GM23338 (cell line): ENCODE measurements around the gene MDN1. TPM values are rescaled to one million over a fixed set of nuclear protein-coding genes. Genes with fewer than 3 reads are reported as not detected.

Experiments used
- ATAC-seq: fragments of 200-7000 bp; cut with Tn5 transposase; 3 replicates; pipeline ENCODE4 v1.9.1; 2020
- DNase-seq: peaks from one replicate; pipeline ENCODE4 v3.0.0-alpha.2; 2015; ENCODE audit warnings: low spot score
- H2AFZ ChIP-seq: fragments of 200-600 bp; sonication (generic); 2 replicates; pipeline ENCODE4 v1.8.0; 2016; ENCODE audit warnings: antibody characterized with exemption, mild to moderate bottlenecking, moderate library complexity
- H3F3A ChIP-seq: fragments of 200-600 bp; sonication (generic); replicated peaks from 2 replicates; pipeline ENCODE4 v1.8.0; 2017; ENCODE audit warnings: antibody characterized with exemption, mixed run types, low read depth
- H3K27ac ChIP-seq: fragments of 200-600 bp; sonication (generic); 2 replicates; pipeline ENCODE4 v1.6.1; 2016; ENCODE audit warnings: low read depth
- H3K27me3 ChIP-seq: fragments of 200-600 bp; sonication (generic); 2 replicates; pipeline ENCODE4 v1.8.0; 2016; ENCODE audit warnings: mild to moderate bottlenecking, mixed run types, moderate library complexity; ENCODE audit not compliant: insufficient read depth
- H3K36me3 ChIP-seq: fragments of 200-600 bp; sonication (generic); 2 replicates; pipeline ENCODE4 v1.8.0; 2016; ENCODE audit warnings: mild to moderate bottlenecking; ENCODE audit not compliant: insufficient read depth
- H3K4me1 ChIP-seq: fragments of 200-600 bp; sonication (generic); 2 replicates; pipeline ENCODE4 v1.8.0; 2016; ENCODE audit warnings: mild to moderate bottlenecking, moderate library complexity; ENCODE audit not compliant: insufficient read depth
- H3K4me2 ChIP-seq: fragments of 200-600 bp; sonication (generic); 2 replicates; pipeline ENCODE4 v1.7.1; 2017; ENCODE audit warnings: mixed run types
- H3K4me3 ChIP-seq: fragments of 200-600 bp; sonication (generic); 2 replicates; pipeline ENCODE4 v1.6.1; 2016; ENCODE audit warnings: mixed run types
- H3K79me2 ChIP-seq: fragments of 200-600 bp; sonication (generic); replicated peaks from 2 replicates; pipeline ENCODE4 v1.8.0; 2017; ENCODE audit warnings: mild to moderate bottlenecking; ENCODE audit not compliant: insufficient read depth
- H3K9me2 ChIP-seq: fragments of 200-600 bp; sonication (generic); 2 replicates; pipeline ENCODE4 v1.8.0; 2017; ENCODE audit not compliant: insufficient read depth
- H4K20me1 ChIP-seq: fragments of 200-600 bp; sonication (generic); replicated peaks from 2 replicates; pipeline ENCODE4 v1.8.0; 2017; ENCODE audit warnings: mild to moderate bottlenecking; ENCODE audit not compliant: insufficient read depth
- H3K27ac Mint-ChIP-seq: 2 replicates; pipeline ENCODE4 v1.8.0; 2020; ENCODE audit warnings: inconsistent platforms, mild to moderate bottlenecking, moderate library complexity, mixed read lengths
- H3K27me3 Mint-ChIP-seq: 3 replicates; pipeline ENCODE4 v1.8.0; 2022; ENCODE audit warnings: low read depth, mild to moderate bottlenecking, moderate library complexity, mixed read lengths, inconsistent platforms; ENCODE audit not compliant: insufficient read depth, poor library complexity
- H3K36me3 Mint-ChIP-seq: 3 replicates; pipeline ENCODE4 v1.8.0; 2021; ENCODE audit warnings: low read depth, mild to moderate bottlenecking, inconsistent platforms, moderate library complexity, mixed read lengths
- H3K4me1 Mint-ChIP-seq: 3 replicates; pipeline ENCODE4 v1.8.0; 2020; ENCODE audit warnings: mild to moderate bottlenecking, inconsistent platforms, mixed read lengths
- H3K4me3 Mint-ChIP-seq: 3 replicates; pipeline ENCODE4 v1.8.0; 2021; ENCODE audit warnings: moderate library complexity, mild to moderate bottlenecking, inconsistent platforms, mixed read lengths
- H3K9me3 Mint-ChIP-seq: 3 replicates; pipeline ENCODE4 v1.8.0; 2020; ENCODE audit warnings: moderate library complexity, mild to moderate bottlenecking, inconsistent platforms, mixed read lengths
- CREB1 ChIP-seq: fragments of 250-450 bp; sonication (Bioruptor Pico); IDR thresholded peaks from 2 replicates; pipeline ENCODE4 v1.5.0; 2020; ENCODE audit warnings: low read depth, mild to moderate bottlenecking, moderate library complexity
- CTCF ChIP-seq, 2 experiments: fragments of 200-600 bp in 1 of 2; sonication (generic) in 1 of 2; conservative IDR thresholded peaks; 2 replicates each; pipeline versions ENCODE4 v1.5.1 to v1.6.1; 2016 to 2017; ENCODE audit warnings: antibody characterized with exemption in 2 of 2, low read depth in 2 of 2, mild to moderate bottlenecking in 2 of 2, moderate library complexity in 1 of 2
- ETS1 ChIP-seq: IDR thresholded peaks from 2 replicates; pipeline ENCODE4 v1.6.1; 2016; ENCODE audit warnings: antibody characterized with exemption
- EZH2 ChIP-seq: fragments of 200-600 bp; sonication (generic); IDR thresholded peaks from one replicate; pipeline ENCODE4 v1.8.0; 2017; ENCODE audit warnings: antibody characterized with exemption, mild to moderate bottlenecking, low read depth; ENCODE audit not compliant: unreplicated experiment
- EZH2phosphoT487 ChIP-seq: fragments of 200-600 bp; sonication (generic); IDR thresholded peaks from one replicate; pipeline ENCODE4 v1.8.1; 2018; ENCODE audit warnings: antibody characterized with exemption; ENCODE audit not compliant: unreplicated experiment
- NANOG ChIP-seq: IDR thresholded peaks from 2 replicates; pipeline ENCODE4 v1.6.1; 2016; ENCODE audit warnings: antibody characterized with exemption, borderline replicate concordance
- POLR2AphosphoS5 ChIP-seq: IDR thresholded peaks from 2 replicates; pipeline ENCODE4 v1.6.1; 2016; ENCODE audit warnings: antibody characterized with exemption, low read depth
- REST ChIP-seq: IDR thresholded peaks from one replicate; pipeline ENCODE4 v1.6.1; 2018; ENCODE audit warnings: antibody characterized with exemption; ENCODE audit not compliant: unreplicated experiment
- STAT1 ChIP-seq: IDR thresholded peaks from one replicate; pipeline ENCODE4 v1.6.1; 2016; ENCODE audit warnings: antibody characterized with exemption; ENCODE audit not compliant: unreplicated experiment
- ZNF114 ChIP-seq: fragments of 250-450 bp; sonication (Bioruptor Pico); IDR thresholded peaks from 2 replicates; pipeline ENCODE4 v1.5.0; 2020; ENCODE audit warnings: mild to moderate bottlenecking, moderate library complexity
- polyA plus RNA-seq: library from polyadenylated mRNA; unstranded; fragments of >200 nt; fragmentation: Nextera tagmentation; extraction: Ambion mirVana; gene quantifications from 2 replicates; pipeline ENCODE4 v1.2.1, GENCODE V29; 2016
- total RNA-seq: library from RNA; depleted of rRNA; stranded (reverse); fragments of >200 nt; shearing (Covaris generic); gene quantifications from 2 replicates; pipeline ENCODE4 v1.2.3, GENCODE V29; 2014

The MDN1 gene
- total and polyA plus RNA-seq, 2 experiments from 2014 or later = 165 to 217 TPM

- Histone ChIP-seq H2AFZ (no peak overlapping the region), H3K4me2 (no peak overlapping the region), H3F3A (no peaks in the 10 kb centered on the region), H3K27ac (no peak overlapping the region), H3K9me2 (no peaks in the 10 kb centered on the region), H3K4me1 (no peaks in the 10 kb centered on the region), H3K79me2 (no peaks in the 10 kb centered on the region), H3K4me3 (no peak overlapping the region), H3K36me3 (no peaks in the 10 kb centered on the region), H3K27me3 (no peaks in the 10 kb centered on the region), H4K20me1 (no peaks in the 10 kb centered on the region)
- ATAC-seq (no peak), DNase-seq (no peak)
- H3K9me3 Mint-ChIP-seq = no peaks in the 10 kb centered on the region
- TF ChIP-seq STAT1 = no peak
- no peak for TF ChIP-seq EZH2phosphoT487
- TF ChIP-seq ZNF114 = no peak
- TF ChIP-seq ETS1 = no peak
- TF ChIP-seq POLR2AphosphoS5 = no peak
- no peak for TF ChIP-seq CREB1 (CRISPR knock-in tag)
- H3K27me3 Mint-ChIP-seq = peaks cover 2% of the 10 kb centered on the region
- H3K36me3 Mint-ChIP-seq = no peaks in the 10 kb centered on the region
- H3K4me1 Mint-ChIP-seq = peaks cover 7% of the 10 kb centered on the region; the same call in 2 of the 3 replicates
- H3K27ac Mint-ChIP-seq = no peak overlapping the region
- no peak overlapping the region for H3K4me3 Mint-ChIP-seq
These were observed 203.1 kb downstream of the MDN1 start for GRCh38 chr6:89616531-89616930.

GRCh38 chr6:89615882-89616281 lies 203.7 kb downstream of the MDN1 start:
- H3K4me1 ChIP-seq = no peaks in the 10 kb centered on the region
- no peaks in the 10 kb centered on the region for H4K20me1 ChIP-seq
- no peaks in the 10 kb centered on the region for H3F3A ChIP-seq
- no peaks in the 10 kb centered on the region for H3K9me2 ChIP-seq
- no peaks in the 10 kb centered on the region for H3K27me3 ChIP-seq
- Mint-ChIP-seq H3K27me3 (peaks cover 2% of the 10 kb centered on the region), H3K4me1 (peaks cover 7% of the 10 kb centered on the region; the same call in 2 of the 3 replicates), H3K4me3 (no peak overlapping the region), H3K36me3 (no peaks in the 10 kb centered on the region), H3K27ac (no peak overlapping the region), H3K9me3 (no peaks in the 10 kb centered on the region)
- no peak overlapping the region for H3K4me2 ChIP-seq
- TF ChIP-seq CTCF (conservative IDR thresholded peaks at IDR 0.05; ENCODE audit: low read depth in 2 of 2) = no peak
- no peak for TF ChIP-seq STAT1
- TF ChIP-seq REST = no peak
- no peak for TF ChIP-seq EZH2
- TF ChIP-seq NANOG = no peak
- TF ChIP-seq ETS1 = no peak
- no peak for TF ChIP-seq POLR2AphosphoS5
- ATAC-seq (no peak), DNase-seq (no peak)
- H2AFZ ChIP-seq = no peak overlapping the region
- H3K79me2 ChIP-seq = no peaks in the 10 kb centered on the region
- H3K36me3 ChIP-seq = no peaks in the 10 kb centered on the region
- H3K27ac ChIP-seq = no peak overlapping the region
- no peak overlapping the region for H3K4me3 ChIP-seq
